ENCODE measurements around the gene VPS37B. TPM values are rescaled to one million over a fixed set of nuclear protein-coding genes. Genes with fewer than 3 reads are reported as not detected.
"Not testable (repeated sequence)": the region's sequence is repeated elsewhere in the genome, so short reads cannot be mapped to it uniquely, and the experiment has no call there.

The VPS37B gene
- total RNA-seq, 1 donor from 2014 or later: 9.5 TPM

DNA sequence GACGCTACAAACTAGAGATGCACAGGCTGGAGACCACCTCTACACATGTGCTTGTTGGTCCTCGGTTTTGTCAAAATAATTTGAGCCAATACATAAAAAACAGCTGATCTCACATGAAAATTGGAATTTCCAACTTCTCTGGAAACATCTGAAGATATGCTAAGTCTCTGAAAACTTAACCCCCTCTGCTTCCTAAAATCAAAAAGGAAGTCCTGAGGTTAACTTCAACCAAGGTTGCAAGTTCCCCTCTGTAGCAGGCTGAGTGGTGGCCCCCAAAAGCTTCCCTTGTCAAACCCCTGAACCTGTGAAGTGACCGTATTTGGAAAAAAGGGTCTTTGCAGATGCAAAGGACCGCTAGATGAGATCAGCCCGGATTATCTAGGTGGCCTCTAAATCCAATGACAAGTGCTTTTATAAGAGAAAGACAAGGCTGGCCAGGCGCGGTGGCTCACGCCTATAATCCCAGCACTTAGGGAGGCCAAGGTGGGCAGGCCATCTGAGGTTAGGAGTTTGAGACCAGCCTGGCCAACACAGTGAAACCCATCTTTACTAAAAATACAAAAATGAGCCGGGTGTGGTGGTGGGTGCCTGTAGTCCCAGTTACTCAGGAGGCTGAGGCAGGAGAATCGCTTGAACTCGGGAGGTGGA is 32.0 kb upstream of the VPS37B start:
- Mint-ChIP-seq H3K27me3 (peaks cover 1% of the 10 kb centered on the region), H3K9me3 (no peaks in the 10 kb centered on the region), H3K4me1 (no peaks in the 10 kb centered on the region), H3K36me3 (ENCODE audit: low read depth) (no peaks in the 10 kb centered on the region), H3K27ac (no peak overlapping the region), H3K4me3 (no peak overlapping the region)
- no peak for DNase-seq
- intact Hi-C loops (cut with micrococcal nuclease): no loop called here

DNA sequence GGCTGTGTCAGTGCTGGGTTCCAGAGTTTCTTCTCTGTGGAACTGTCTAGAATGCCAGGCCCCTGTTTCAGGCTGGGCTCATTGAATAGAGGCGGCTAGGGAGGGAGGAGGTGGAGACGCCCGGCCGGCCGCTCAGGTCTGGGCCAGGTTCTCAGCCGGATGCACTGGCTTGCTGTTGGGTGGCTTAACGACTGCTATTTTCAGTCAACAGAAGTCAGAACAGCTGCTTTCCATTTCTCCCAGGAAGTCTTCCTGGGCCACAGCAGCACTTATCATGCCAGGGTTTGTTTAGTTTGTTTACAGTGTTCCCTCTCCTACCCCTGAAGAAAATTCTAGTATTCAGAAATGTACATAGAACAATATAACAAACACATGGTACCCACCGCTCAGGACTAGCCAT is 26.0 kb upstream of the VPS37B start:
- Mint-ChIP-seq H3K9me3 (no peaks in the 10 kb centered on the region), H3K27ac (no peak overlapping the region), H3K4me1 (peaks cover 4% of the 10 kb centered on the region), H3K36me3 (ENCODE audit: low read depth) (no peaks in the 10 kb centered on the region), H3K27me3 (peaks cover 5% of the 10 kb centered on the region), H3K4me3 (no peak overlapping the region)
- no peak for DNase-seq
- intact Hi-C loops (cut with micrococcal nuclease): no loop called here

DNA sequence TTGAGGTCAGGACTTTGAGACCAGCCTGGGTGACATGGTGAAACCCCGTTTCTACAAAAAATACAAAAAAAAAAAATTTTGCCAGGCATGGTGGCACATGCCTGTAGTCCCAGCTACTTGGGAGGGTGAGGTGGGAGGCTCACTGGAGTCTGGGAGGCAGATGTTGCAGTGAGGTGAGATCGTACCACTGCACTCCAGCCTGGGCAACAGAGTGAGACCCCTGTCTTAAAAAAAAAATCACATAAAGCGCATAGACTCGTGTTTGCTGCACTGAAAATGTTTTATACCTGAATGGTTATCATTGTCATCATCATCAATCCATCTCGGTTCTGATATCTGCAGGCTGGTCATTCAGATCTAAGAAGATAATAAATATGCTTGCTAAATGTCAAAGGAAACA is 24.8 kb upstream of the VPS37B start:
- Mint-ChIP-seq H3K27ac (no peak overlapping the region), H3K9me3 (no peaks in the 10 kb centered on the region), H3K27me3 (peaks cover 3% of the 10 kb centered on the region), H3K4me1 (peaks cover 6% of the 10 kb centered on the region), H3K4me3 (no peak overlapping the region), H3K36me3 (ENCODE audit: low read depth) (no peaks in the 10 kb centered on the region)
- no peak for DNase-seq
- intact Hi-C loops (cut with micrococcal nuclease): no loop called here

DNA sequence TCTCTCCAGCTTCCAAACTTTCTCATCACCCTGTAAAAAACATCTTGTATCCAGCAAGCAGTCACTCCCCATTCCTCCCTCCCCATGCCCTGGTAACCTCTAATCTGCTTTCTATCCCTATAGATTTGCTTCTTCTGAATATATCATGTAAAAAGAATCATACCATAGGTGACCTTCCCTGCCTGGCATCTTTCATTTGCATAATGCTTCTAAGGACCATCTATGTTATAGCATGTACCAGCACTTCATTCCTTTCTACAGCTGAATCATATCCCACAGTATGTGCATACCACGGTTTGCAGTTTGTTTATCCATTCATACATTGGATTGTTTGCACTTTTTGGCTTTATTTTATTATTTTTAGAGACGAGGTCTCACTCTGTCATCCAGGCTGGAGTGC is 22.9 kb upstream of the VPS37B start:
- H3K36me3 Mint-ChIP-seq (ENCODE audit: low read depth): no peaks in the 10 kb centered on the region
- peaks cover 6% of the 10 kb centered on the region for H3K27me3 Mint-ChIP-seq
- H3K4me3 Mint-ChIP-seq: no peak overlapping the region
- H3K9me3 Mint-ChIP-seq: peaks cover 3% of the 10 kb centered on the region
- no peak overlapping the region for H3K27ac Mint-ChIP-seq
- DNase-seq: no peak
- intact Hi-C loops (cut with micrococcal nuclease): no loop called here
- peaks cover 6% of the 10 kb centered on the region for H3K4me1 Mint-ChIP-seq

DNA sequence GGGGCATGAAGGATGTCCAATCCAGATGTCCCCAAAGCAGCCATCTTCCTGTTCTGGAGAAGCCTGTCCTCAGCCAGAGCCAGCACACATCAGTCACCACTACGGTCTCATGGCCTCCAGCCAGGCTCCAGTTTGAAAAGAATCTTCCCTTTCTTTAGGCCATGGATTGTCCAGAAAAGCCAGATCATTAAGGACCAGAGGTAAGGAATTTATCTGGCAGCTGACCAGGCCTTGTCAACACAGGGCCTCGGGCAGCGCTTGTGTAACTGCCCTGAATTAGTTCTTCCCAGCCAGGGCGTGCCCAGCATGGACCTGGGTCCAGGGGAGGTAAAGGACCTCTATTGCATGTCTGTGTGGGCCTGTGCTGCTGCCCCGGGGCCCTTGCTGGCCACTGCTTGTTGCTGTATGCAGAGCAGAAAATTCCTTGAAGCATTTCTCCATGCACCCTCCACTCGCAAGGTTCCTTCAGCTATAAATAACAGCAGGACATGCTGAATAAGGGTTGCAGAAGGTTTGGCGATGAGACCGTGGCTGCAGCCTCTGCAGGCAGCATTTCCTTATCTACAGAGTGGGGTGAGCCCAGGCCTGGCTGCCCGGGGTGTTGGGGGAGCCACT is 21.7 kb upstream of the VPS37B start:
- H3K4me3 Mint-ChIP-seq: no peak overlapping the region
- no peak for DNase-seq
- no peaks in the 10 kb centered on the region for H3K36me3 Mint-ChIP-seq (ENCODE audit: low read depth)
- peaks cover 6% of the 10 kb centered on the region for H3K27me3 Mint-ChIP-seq
- H3K4me1 Mint-ChIP-seq: peaks cover 6% of the 10 kb centered on the region
- H3K27ac Mint-ChIP-seq: no peak overlapping the region
- intact Hi-C loops (cut with micrococcal nuclease): no loop called here
- peaks cover 3% of the 10 kb centered on the region for H3K9me3 Mint-ChIP-seq

DNA sequence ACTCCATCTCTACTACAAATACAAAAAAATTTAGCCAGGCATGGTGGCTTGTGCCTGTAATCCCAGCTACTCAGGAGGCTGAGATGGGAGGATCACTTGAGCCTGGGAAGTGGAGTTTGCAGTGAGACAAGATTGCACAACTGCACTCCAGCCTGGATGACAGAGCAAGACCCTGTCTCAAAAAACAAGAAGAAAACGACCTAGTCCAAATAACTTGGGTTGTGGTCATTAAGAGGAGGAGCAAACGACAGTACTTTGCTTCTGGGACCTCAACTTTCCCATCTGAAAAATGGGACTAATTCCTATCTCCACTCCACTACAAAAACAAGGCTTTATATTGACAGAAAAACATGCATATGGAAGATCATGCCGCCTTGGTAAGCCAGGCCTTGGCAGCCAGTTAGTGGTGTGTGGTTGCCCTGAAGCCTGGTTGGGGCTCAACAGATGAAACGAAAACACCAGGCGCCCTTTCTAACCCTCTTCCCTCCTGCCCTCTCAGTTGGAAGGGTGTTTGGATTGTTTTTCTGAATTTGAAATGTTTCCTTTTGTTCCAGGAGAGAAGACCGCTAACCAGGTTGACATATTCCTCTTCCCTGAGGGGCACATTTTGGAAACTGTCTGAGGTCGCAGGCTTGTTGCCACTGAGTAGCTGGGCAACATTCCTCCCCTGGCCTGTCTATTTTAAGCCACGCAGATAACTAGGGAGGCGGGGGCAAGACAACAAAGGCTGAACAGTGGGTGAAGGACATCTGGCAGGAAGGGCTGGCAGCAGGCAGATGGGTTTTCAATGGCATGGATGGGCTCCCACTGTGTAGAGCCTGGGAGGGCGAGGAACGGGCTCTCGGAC is 13.7 kb upstream of the VPS37B start:
- no peak for DNase-seq
- Mint-ChIP-seq H3K9me3 (peaks cover 3% of the 10 kb centered on the region), H3K4me1 (no peaks in the 10 kb centered on the region), H3K27me3 (peaks cover 19% of the 10 kb centered on the region), H3K27ac (no peak overlapping the region), H3K4me3 (no peak overlapping the region), H3K36me3 (ENCODE audit: low read depth) (no peaks in the 10 kb centered on the region)
- intact Hi-C loops (cut with micrococcal nuclease): no loop called here

DNA sequence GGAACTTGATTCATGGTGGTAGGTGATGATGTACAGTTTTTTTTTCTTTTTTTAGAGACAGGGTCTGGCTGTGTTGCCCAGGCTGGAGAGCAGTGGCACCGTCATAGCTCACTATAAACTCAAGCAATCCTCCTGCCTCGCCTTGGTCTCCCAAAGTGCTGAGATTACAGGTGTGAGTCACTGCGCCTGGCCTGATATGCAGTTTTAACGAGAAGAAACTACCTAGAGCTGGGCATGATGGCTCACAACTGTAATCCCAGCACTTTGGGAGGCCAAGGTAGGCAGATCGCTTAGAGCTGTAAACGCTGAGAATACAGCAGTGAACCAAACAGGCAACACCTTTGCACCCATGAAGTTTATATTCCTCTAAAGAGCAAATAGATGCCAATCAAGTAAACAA is 13.0 kb upstream of the VPS37B start:
- no peak for DNase-seq
- H3K36me3 Mint-ChIP-seq (ENCODE audit: low read depth): no peaks in the 10 kb centered on the region
- no peak overlapping the region for H3K27ac Mint-ChIP-seq
- H3K4me1 Mint-ChIP-seq: no peaks in the 10 kb centered on the region
- H3K27me3 Mint-ChIP-seq: peaks cover 17% of the 10 kb centered on the region
- no peaks in the 10 kb centered on the region for H3K9me3 Mint-ChIP-seq
- H3K4me3 Mint-ChIP-seq: no peak overlapping the region
- intact Hi-C loops (cut with micrococcal nuclease): no loop called here

DNA sequence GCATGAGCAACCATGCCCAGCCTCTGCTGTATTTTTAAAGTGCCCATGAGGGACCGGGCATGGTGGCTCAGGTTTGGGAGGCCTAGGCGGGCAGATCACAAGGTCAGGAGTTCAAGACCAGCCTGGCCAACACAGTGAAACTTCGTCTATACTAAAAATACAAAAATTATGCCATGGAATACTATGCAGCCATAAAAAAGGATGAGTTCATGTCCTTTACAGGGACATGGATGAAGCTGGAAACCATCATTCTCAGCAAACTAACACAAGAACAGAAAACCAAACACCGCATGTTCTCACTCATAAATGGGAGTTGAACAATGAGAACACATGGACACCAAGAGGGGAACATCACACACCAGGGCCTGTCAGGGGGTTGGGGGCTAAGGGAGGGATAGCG is 9.3 kb upstream of the VPS37B start:
- H3K4me3 Mint-ChIP-seq; H3K36me3 Mint-ChIP-seq (ENCODE audit: low read depth); intact Hi-C loops (cut with micrococcal nuclease); H3K9me3 Mint-ChIP-seq; DNase-seq: not testable (repeated sequence)
- H3K4me1 Mint-ChIP-seq: peaks cover 22% of the 10 kb centered on the region
- peaks cover 20% of the 10 kb centered on the region for H3K27me3 Mint-ChIP-seq
- H3K27ac Mint-ChIP-seq: peak overlapping the region; percentile 17

DNA sequence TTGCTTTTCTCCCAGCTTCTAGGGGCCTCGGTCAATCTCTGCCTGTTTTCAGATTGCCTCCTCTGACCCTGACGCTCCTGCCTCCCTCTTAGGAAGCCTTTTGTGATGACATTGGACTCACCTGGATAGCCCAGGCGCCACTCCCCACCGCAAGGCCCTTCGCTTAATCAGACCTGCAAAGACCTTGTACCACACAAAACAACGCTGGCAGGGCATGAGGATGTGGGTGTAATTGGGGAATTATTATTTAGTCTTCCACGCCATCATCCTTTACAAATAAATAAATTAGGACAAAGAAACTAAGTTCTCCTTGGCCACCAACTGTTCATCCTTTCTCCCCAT is 7.7 kb upstream of the VPS37B start:
- no peak overlapping the region for H3K27ac Mint-ChIP-seq
- intact Hi-C loops (cut with micrococcal nuclease): no loop called here
- no peak overlapping the region for H3K4me3 Mint-ChIP-seq
- no peak for DNase-seq
- no peaks in the 10 kb centered on the region for H3K36me3 Mint-ChIP-seq (ENCODE audit: low read depth)
- no peaks in the 10 kb centered on the region for H3K9me3 Mint-ChIP-seq
- H3K27me3 Mint-ChIP-seq: peaks cover 14% of the 10 kb centered on the region
- peaks cover 34% of the 10 kb centered on the region for H3K4me1 Mint-ChIP-seq

DNA sequence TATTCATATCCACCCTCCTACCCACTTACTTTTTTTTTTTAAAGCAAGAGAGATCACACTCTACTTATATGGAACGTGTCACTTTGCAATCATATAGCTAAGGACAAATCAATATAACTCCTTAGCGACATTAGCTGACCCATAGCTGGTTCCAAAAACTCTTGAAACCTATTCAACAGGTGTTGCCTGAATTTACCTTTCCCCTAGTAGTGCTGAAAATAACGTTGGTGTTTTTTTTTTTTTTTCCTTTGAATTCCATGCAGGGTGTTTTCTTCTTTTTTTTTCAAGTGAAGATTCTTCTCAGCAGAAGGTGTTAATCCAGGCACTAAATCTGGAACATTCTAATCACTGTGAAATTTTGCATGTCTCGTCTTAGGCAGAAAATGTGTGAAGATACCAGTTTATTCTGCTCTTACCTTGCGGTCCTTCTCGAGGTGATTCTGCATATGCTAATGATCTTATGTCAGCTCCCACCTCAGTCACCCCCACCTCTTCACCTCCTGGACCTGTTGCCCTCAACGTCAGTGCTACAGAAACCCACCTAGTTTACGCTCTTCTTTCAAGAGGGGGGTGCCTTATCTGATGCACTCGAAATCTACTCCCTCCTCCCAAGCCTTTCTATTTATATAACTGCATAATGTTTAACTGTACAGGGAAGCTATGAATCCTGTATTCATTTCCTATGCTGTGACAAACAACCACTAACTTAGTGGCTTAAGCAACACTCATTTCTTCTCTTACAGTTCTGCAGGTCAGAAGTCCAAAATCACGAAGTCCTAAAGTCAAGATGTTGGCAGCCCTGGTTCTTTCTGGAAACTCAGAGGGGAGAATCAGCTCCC is 7.1 kb upstream of the VPS37B start:
- Mint-ChIP-seq H3K9me3 (no peaks in the 10 kb centered on the region), H3K36me3 (ENCODE audit: low read depth) (no peaks in the 10 kb centered on the region), H3K4me1 (peaks cover 40% of the 10 kb centered on the region), H3K27me3 (peaks cover 14% of the 10 kb centered on the region), H3K4me3 (no peak overlapping the region), H3K27ac (no peak overlapping the region)
- no peak for DNase-seq
- intact Hi-C loops (cut with micrococcal nuclease): no loop called here

DNA sequence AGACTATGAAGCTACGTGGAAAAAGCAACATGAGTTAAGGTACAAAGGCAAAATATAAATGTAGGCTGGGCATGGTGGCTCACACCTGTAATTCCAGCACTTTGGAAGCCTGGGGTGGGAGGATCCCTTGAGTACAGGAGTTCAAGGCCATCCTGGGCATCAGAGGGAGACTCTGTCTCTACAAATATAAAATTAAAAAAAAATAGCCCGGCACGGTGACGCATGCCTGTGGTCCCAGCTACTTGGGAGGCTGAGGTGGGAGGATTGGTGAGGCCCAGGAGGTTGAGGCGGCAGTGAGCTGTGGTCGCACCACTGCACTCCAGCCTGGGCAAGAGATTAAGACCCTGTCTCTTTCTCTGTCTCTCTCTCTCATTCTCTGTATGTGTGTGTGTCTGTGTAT is 4.0 kb upstream of the VPS37B start:
- Mint-ChIP-seq H3K4me3 (no peak overlapping the region), H3K36me3 (ENCODE audit: low read depth) (peaks cover 7% of the 10 kb centered on the region), H3K27ac (no peak overlapping the region), H3K4me1 (peaks cover 66% of the 10 kb centered on the region), H3K27me3 (peaks cover 15% of the 10 kb centered on the region), H3K9me3 (peaks cover 7% of the 10 kb centered on the region)
- no peak for DNase-seq
- intact Hi-C loops (cut with micrococcal nuclease): loop anchor here (2.0 to 10.0 kb wide), 3 partner anchors 25 to 335 kb away; partner anchors contain the start of genes MPHOSPH9 and MTRFR

DNA sequence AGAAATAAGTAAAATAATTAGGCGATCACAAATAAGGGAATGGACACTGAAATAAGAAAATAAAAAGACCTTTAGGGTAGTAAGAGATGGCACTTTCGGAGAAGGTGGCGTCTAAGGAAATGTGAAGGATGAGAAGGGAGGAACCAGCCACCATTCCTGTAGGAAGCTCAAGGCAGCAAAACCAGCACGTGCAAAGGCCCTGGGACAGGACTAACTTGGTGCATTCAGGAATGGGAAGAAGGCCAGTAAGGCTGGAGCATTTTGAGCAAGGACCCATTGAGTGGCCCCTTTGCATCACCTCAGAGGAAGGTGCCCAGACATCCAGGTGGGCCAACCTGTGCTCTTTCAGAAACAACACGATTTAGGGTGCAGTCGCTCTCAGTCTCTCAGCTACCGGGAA is 738 bp upstream of the VPS37B start:
- no peak for DNase-seq
- Mint-ChIP-seq H3K4me3 (peak overlapping the region; percentile 94), H3K27ac (peak overlapping the region; percentile 90), H3K9me3 (peaks cover 7% of the 10 kb centered on the region), H3K27me3 (peaks cover 6% of the 10 kb centered on the region), H3K4me1 (peaks cover 74% of the 10 kb centered on the region), H3K36me3 (ENCODE audit: low read depth) (peaks cover 20% of the 10 kb centered on the region)
- intact Hi-C loops (cut with micrococcal nuclease): loop anchor here (5.0 to 10.0 kb wide), 2 partner anchors 181 to 338 kb away; partner anchors contain the start of genes MPHOSPH9 and MTRFR

DNA sequence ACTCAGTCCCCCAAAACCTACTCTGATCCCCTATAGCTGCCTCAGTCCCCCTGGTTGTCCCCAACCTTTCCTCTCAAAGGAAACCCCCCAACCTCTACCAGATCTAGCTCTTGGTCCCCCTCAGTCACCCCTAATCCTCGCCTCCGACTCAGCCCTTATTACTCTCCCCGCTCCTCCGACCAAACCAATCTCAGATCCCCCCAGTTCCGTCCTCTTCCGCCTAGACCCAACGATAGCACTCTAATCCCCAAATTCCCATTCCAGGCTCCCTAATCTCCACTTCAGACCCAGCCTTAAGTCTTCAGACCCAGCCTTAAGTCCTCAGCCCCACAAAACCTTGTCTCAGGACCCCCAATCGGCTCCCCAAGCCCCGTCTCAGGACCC is 612 bp downstream of the VPS37B start:
- peak overlapping the region; percentile 94 for H3K4me3 Mint-ChIP-seq
- peak overlapping the region; percentile 90 for H3K27ac Mint-ChIP-seq
- peaks cover 8% of the 10 kb centered on the region for H3K27me3 Mint-ChIP-seq
- H3K36me3 Mint-ChIP-seq (ENCODE audit: low read depth): peaks cover 20% of the 10 kb centered on the region
- H3K9me3 Mint-ChIP-seq: peaks cover 7% of the 10 kb centered on the region
- DNase-seq: peak; percentile 66
- H3K4me1 Mint-ChIP-seq: peaks cover 73% of the 10 kb centered on the region
- intact Hi-C loops (cut with micrococcal nuclease): loop anchor here (5.0 to 10.0 kb wide), 2 partner anchors 182 to 339 kb away; partner anchors contain the start of genes MPHOSPH9 and MTRFR

Measured in activated CD4-positive, alpha-beta T cell treated with anti-CD3 and anti-CD28 coated beads, Interleukin-2, amount 10 ng/mL, durations not matched to agents 24 days and 14 days (primary cell).